DLD1 (cell line): ENCODE results near the gene MACF1.
"Not testable (repeated sequence)": the region's sequence is repeated elsewhere in the genome, so short reads cannot be mapped to it uniquely, and the experiment has no call there.

Source experiments
- in situ Hi-C: cut with HindIII; loops from 2 replicates; pipeline ENCODE4 v1.10.0; 2017; ENCODE audit warnings: low sequenced_read_pairs

The MACF1 gene

GRCh38 chr1:39178541-39179431, 25.7 kb upstream of the MACF1 start:
- in situ Hi-C loops: no loop called here

GRCh38 chr1:39181311-39181710, 23.2 kb upstream of the MACF1 start:
- in situ Hi-C loops: no loop called here

- in situ Hi-C loops: no loop called here
Observed at GRCh38 chr1:39182804-39183203, 21.7 kb upstream of the MACF1 start.

- in situ Hi-C loops: no loop called here
Observed at GRCh38 chr1:39183503-39184353, 20.8 kb upstream of the MACF1 start.

- in situ Hi-C loops: no loop called here
Observed at GRCh38 chr1:39184354-39184818, 20.1 kb upstream of the MACF1 start.

- in situ Hi-C loops: no loop called here
Observed at GRCh38 chr1:39187275-39188046, 17.0 kb upstream of the MACF1 start.

- in situ Hi-C loops: no loop called here
Observed at GRCh38 chr1:39189592-39190041, 14.9 kb upstream of the MACF1 start.

- in situ Hi-C loops: no loop called here
Observed at GRCh38 chr1:39190096-39190495, 14.4 kb upstream of the MACF1 start.

- in situ Hi-C loops: no loop called here
Observed at GRCh38 chr1:39194398-39195051, 10.0 kb upstream of the MACF1 start.

GRCh38 chr1:39195166-39196111, 9.1 kb upstream of the MACF1 start:
- in situ Hi-C loops: no loop called here

GRCh38 chr1:39196244-39197215, 8.0 kb upstream of the MACF1 start:
- in situ Hi-C loops: no loop called here

GRCh38 chr1:39199593-39199992, 4.9 kb upstream of the MACF1 start:
- in situ Hi-C loops: no loop called here

GRCh38 chr1:39205102-39205780, 746 bp downstream of the MACF1 start:
- in situ Hi-C loops: no loop called here

- in situ Hi-C loops: no loop called here
Observed at GRCh38 chr1:39205781-39206464, 1.4 kb downstream of the MACF1 start.

GRCh38 chr1:39208360-39208759, 3.9 kb downstream of the MACF1 start:
- in situ Hi-C loops: not testable (repeated sequence)

GRCh38 chr1:39210649-39211048, 6.2 kb downstream of the MACF1 start:
- in situ Hi-C loops: no loop called here

- in situ Hi-C loops: no loop called here
Observed at GRCh38 chr1:39212499-39212898, 8.0 kb downstream of the MACF1 start.
